Measurements from ENCODE around the gene ECE1.

ECE1 gene

GRCh38 chr1:21318714-21319159, 28.5 kb upstream of the ECE1 start:
- TF ChIP-seq TAF1 (IDR thresholded peaks at IDR 0.05; ENCODE audit: low read depth, low read length) (no peak), SPI1 (IDR thresholded peaks at IDR 0.05; ENCODE audit: low read depth, low read length) (no peak), POU2F2 (IDR thresholded peaks at IDR 0.05; ENCODE audit: low read depth, low read length) (no peak), POLR2AphosphoS5 (IDR thresholded peaks at IDR 0.05; ENCODE audit: low read depth, low read length) (no peak), PAX5 (IDR thresholded peaks at IDR 0.05; ENCODE audit: insufficient read depth, low read length, severe bottlenecking) (no peak), POLR2A (IDR thresholded peaks at IDR 0.05; ENCODE audit: low read depth, low read length) (no peak)
- DNase-seq (ENCODE audit: insufficient read length, low spot score) = no peak
- FAIRE-seq = no peak

- TF ChIP-seq PAX5 (IDR thresholded peaks at IDR 0.05; ENCODE audit: insufficient read depth, low read length, severe bottlenecking) = no peak
- FAIRE-seq (no peak), DNase-seq (ENCODE audit: insufficient read length, low spot score) (no peak)
Observed at GRCh38 chr1:21318057-21318713, 27.9 kb upstream of the ECE1 start.

- no peak for FAIRE-seq
- DNase-seq (ENCODE audit: insufficient read length, low spot score) = no peak
- no peak for TF ChIP-seq POLR2AphosphoS5 (IDR thresholded peaks at IDR 0.05; ENCODE audit: low read depth, low read length)
- no peak for TF ChIP-seq POLR2A (IDR thresholded peaks at IDR 0.05; ENCODE audit: low read depth, low read length)
- TF ChIP-seq PAX5 (IDR thresholded peaks at IDR 0.05; ENCODE audit: insufficient read depth, low read length, severe bottlenecking) = no peak
- no peak for TF ChIP-seq POU2F2 (IDR thresholded peaks at IDR 0.05; ENCODE audit: low read depth, low read length)
- no peak for TF ChIP-seq TAF1 (IDR thresholded peaks at IDR 0.05; ENCODE audit: low read depth, low read length)
- no peak for TF ChIP-seq SPI1 (IDR thresholded peaks at IDR 0.05; ENCODE audit: low read depth, low read length)
Observed at GRCh38 chr1:21317690-21318043, 27.4 kb upstream of the ECE1 start.

DNA sequence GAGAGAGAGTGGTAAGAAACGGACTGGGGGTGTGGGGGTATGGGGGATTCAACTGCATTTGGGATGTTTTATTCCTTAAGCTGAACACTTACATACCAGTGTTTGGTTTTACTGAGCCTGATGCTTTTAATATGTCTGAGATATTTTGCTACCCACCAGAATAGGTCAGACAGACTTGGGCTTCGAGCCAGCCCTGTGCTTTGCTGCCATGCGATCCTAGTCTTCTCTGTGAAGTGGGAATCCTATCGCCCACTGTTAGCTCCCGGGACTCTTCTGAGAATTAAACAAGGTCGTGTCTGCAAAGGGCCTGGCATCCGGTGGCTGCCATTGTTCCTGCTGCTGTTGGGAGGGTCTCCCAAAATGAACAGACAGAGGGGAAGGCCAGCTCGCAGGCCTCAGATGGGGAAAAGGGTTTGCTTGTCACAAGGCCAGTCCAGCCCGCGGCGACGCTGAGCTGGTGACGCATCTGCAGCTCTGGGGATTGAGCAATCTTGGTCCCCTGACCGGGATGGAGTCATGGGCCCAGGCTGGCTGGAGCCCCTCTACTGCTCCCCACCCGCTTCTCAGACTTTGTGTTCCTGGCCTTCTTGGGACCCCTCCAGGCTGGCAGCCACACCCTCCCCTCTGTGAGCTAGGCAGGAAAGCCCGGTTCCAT, 26.9 kb upstream of the ECE1 start:
- DNase-seq (ENCODE audit: insufficient read length, low spot score) = no peak
- no peak for TF ChIP-seq TAF1 (IDR thresholded peaks at IDR 0.05; ENCODE audit: low read depth, low read length)
- no peak for TF ChIP-seq SPI1 (IDR thresholded peaks at IDR 0.05; ENCODE audit: low read depth, low read length)
- no peak for TF ChIP-seq POLR2AphosphoS5 (IDR thresholded peaks at IDR 0.05; ENCODE audit: low read depth, low read length)
- no peak for TF ChIP-seq POLR2A (IDR thresholded peaks at IDR 0.05; ENCODE audit: low read depth, low read length)
- no peak for TF ChIP-seq POU2F2 (IDR thresholded peaks at IDR 0.05; ENCODE audit: low read depth, low read length)
- TF ChIP-seq PAX5 (IDR thresholded peaks at IDR 0.05; ENCODE audit: insufficient read depth, low read length, severe bottlenecking) = no peak
- no peak for FAIRE-seq

GRCh38 chr1:21314743-21315396, 24.6 kb upstream of the ECE1 start:
- FAIRE-seq = no peak
- TF ChIP-seq PAX5 (IDR thresholded peaks at IDR 0.05; ENCODE audit: insufficient read depth, low read length, severe bottlenecking) (no peak), SPI1 (IDR thresholded peaks at IDR 0.05; ENCODE audit: low read depth, low read length) (no peak), POLR2AphosphoS5 (IDR thresholded peaks at IDR 0.05; ENCODE audit: low read depth, low read length) (no peak), TAF1 (IDR thresholded peaks at IDR 0.05; ENCODE audit: low read depth, low read length) (no peak), POLR2A (IDR thresholded peaks at IDR 0.05; ENCODE audit: low read depth, low read length) (no peak), POU2F2 (IDR thresholded peaks at IDR 0.05; ENCODE audit: low read depth, low read length) (no peak)

DNA sequence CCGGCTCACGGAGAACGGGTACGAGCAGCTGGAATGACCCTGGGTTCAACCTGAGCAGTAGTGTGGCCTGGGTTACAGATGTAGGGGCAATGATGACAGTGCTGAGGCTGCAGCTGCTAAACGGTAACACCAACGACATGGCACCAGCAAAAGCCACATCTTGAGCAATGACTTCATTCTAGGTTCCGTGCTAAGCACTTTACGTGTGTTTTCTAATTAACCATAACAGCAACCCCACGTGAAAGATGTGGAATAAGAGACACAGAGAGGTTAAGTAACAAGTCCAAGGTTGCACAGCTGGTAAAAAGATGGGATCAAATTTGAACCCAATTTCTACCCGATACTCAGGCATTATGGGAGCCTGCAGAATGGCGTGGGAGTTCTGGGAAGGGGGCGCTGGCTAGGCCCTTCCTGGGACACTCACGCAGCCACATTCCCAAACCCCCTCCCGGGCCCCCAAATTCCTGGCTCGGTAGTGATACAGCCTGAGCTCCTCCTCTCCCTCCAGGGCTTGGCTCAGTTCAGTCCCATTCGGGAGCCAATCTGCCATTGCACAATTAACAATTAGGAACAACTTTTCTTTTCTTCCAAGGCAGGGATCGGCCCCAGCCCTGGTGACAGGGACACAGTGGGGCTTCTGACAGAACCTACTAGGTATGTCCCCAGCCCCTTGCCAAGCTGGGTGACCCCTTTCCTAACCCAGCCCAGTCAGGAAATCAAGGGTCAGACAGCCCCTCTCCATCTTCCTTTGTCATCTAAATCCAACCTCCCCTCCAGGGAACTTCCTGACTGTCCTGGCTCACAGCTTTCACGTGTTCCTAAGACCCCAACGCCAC, 23.8 kb upstream of the ECE1 start:
- no peak for TF ChIP-seq PAX5 (IDR thresholded peaks at IDR 0.05; ENCODE audit: insufficient read depth, low read length, severe bottlenecking)
- TF ChIP-seq POU2F2 (IDR thresholded peaks at IDR 0.05; ENCODE audit: low read depth, low read length) = no peak
- TF ChIP-seq POLR2A (IDR thresholded peaks at IDR 0.05; ENCODE audit: low read depth, low read length) = no peak
- TF ChIP-seq TAF1 (IDR thresholded peaks at IDR 0.05; ENCODE audit: low read depth, low read length) = no peak
- TF ChIP-seq SPI1 (IDR thresholded peaks at IDR 0.05; ENCODE audit: low read depth, low read length) = no peak
- TF ChIP-seq POLR2AphosphoS5 (IDR thresholded peaks at IDR 0.05; ENCODE audit: low read depth, low read length) = no peak
- DNase-seq (ENCODE audit: insufficient read length, low spot score) (no peak), FAIRE-seq (no peak)

More at GRCh38 chr1:21314743-21315396, 24.6 kb upstream of the ECE1 start:
- DNase-seq (ENCODE audit: insufficient read length, low spot score) = no peak

GRCh38 chr1:21313203-21313885, 23.1 kb upstream of the ECE1 start:
- TF ChIP-seq TAF1 (IDR thresholded peaks at IDR 0.05; ENCODE audit: low read depth, low read length) (no peak), POLR2A (IDR thresholded peaks at IDR 0.05; ENCODE audit: low read depth, low read length) (no peak), POLR2AphosphoS5 (IDR thresholded peaks at IDR 0.05; ENCODE audit: low read depth, low read length) (no peak), SPI1 (IDR thresholded peaks at IDR 0.05; ENCODE audit: low read depth, low read length) (no peak)
- DNase-seq (ENCODE audit: insufficient read length, low spot score) = no peak
- FAIRE-seq = no peak

DNA sequence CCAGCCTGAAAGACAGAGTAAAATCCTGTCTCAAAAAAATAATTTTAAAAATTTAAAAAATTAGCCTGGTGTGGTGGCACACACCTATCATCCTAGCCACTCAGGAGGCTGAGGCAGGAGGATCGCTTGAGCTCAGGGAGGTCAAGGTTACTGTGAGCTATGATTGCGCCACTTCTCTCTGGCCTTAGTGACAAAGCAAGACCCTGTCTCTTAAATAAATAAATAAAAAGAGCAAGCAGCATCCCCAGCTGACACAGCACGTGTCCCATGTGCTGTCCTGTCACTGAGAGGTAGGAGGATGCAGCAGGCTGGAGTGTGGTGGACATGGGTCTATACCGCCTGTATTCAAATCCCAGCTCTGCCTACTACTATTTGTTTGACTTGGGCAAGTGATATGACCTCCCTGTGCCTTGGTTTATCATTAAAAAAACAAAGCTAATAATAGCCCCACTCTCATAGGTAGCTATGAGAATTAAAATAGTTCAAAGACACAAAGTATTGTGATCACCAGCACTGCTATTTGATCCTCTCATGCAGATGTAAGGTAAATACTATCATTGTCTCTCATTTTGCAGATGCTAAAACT, 22.2 kb upstream of the ECE1 start:
- FAIRE-seq = no peak
- no peak for TF ChIP-seq POLR2A (IDR thresholded peaks at IDR 0.05; ENCODE audit: low read depth, low read length)
- no peak for TF ChIP-seq POLR2AphosphoS5 (IDR thresholded peaks at IDR 0.05; ENCODE audit: low read depth, low read length)
- TF ChIP-seq SPI1 (IDR thresholded peaks at IDR 0.05; ENCODE audit: low read depth, low read length) = no peak
- TF ChIP-seq PAX5 (IDR thresholded peaks at IDR 0.05; ENCODE audit: insufficient read depth, low read length, severe bottlenecking) = no peak
- no peak for TF ChIP-seq TAF1 (IDR thresholded peaks at IDR 0.05; ENCODE audit: low read depth, low read length)
- no peak for TF ChIP-seq POU2F2 (IDR thresholded peaks at IDR 0.05; ENCODE audit: low read depth, low read length)

More for the DNA sequence above, 22.2 kb upstream of the ECE1 start:
- DNase-seq (ENCODE audit: insufficient read length, low spot score) = no peak
